HepG2 (cell line): Measurements from ENCODE around the gene ABCC10.

ENCODE experiments used
- KLF11 ChIP-seq: IDR thresholded peaks from 2 replicates; pipeline ENCODE4 v1.6.1; 2016; ENCODE audit warnings: missing compliant biosample characterization
- RNF2 ChIP-seq: fragments of 450-650 bp; conservative IDR thresholded peaks from 2 replicates; pipeline ENCODE4 v1.6.1; 2016; ENCODE audit warnings: low read depth
- SP5 ChIP-seq: IDR thresholded peaks from 2 replicates; pipeline ENCODE4 v1.6.1; 2016; ENCODE audit warnings: low read depth, borderline replicate concordance
- TCF12 ChIP-seq, 2 experiments: fragments of 450-650 bp in 1 of 2; sonication (generic) in 1 of 2; formaldehyde crosslinking in 1 of 2; IDR thresholded peaks; 2 replicates each; pipeline versions ENCODE4 v1.6.1 to v1.8.0; 2017 to 2022; ENCODE audit warnings: antibody characterized with exemption in 1 of 2, mild to moderate bottlenecking in 1 of 2, missing genetic modification reagents in 1 of 2, moderate library complexity in 1 of 2
- ZNF317 ChIP-seq: sonication (generic); formaldehyde crosslinking; IDR thresholded peaks from 2 replicates; pipeline ENCODE4 v1.5.0; 2020; ENCODE audit warnings: mild to moderate bottlenecking, missing genetic modification reagents
- TF ChIP-seq, protein P1 (sequence below): sonication (generic); formaldehyde crosslinking; IDR thresholded peaks from 2 replicates; pipeline ENCODE4 v1.4.0; 2020; ENCODE audit warnings: missing genetic modification reagents
- TF ChIP-seq, protein P2 (sequence below): sonication (generic); formaldehyde crosslinking; IDR thresholded peaks from 2 replicates; pipeline ENCODE4 v1.4.0; 2020; ENCODE audit warnings: missing genetic modification reagents, borderline replicate concordance

DNA sequence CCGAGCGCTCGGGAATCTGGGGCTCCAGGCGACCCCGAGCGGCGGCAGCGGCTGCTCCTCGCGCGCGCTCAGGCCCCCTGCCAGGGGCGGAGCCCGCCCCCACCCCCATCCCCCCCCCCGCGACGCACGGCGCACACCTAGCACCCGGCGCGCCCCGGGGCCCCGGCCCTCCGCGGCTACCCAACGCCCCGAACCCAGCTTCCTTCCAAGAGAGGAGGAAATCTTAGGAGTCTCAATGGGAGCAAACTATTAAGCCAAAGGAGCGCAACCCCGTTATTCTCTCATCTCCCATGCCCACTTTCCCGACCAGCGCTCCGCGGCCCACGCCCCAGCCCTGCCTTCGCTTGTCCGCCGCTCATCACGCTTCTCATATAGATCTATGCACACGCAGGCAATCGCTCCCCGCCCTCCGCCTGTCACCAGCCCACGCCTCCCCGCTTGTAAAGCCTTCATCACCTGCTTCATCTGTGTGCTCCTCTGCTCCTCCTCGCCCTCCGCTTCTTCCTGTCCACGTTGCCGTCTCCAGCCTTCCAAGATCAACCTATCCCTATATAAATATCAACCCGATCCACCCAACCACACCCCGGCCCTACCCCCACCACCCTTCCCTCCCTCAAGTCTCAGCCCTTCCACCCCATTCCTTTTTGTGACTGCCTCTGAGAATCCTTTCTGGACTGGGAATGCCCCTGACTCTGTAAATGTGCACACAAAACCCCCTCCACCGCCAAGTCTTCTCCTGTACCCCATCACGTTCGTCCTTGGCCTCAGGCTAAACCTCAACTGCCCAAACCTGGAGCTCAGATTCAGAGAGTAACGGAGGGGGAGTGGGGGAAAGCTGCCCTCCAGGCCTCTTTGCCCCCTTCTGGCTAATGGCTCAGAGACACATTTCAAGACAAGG, 28.4 kb downstream of the ABCC10 start, which contains the start of gene DLK2:
- no peak for TF ChIP-seq TCF12 (IDR thresholded peaks at IDR 0.05)
- no peak for TF ChIP-seq TCF12 (CRISPR knock-in tag; IDR thresholded peaks at IDR 0.05)
- TF ChIP-seq ZNF317, result no peak
- TF ChIP-seq, protein P1, sequence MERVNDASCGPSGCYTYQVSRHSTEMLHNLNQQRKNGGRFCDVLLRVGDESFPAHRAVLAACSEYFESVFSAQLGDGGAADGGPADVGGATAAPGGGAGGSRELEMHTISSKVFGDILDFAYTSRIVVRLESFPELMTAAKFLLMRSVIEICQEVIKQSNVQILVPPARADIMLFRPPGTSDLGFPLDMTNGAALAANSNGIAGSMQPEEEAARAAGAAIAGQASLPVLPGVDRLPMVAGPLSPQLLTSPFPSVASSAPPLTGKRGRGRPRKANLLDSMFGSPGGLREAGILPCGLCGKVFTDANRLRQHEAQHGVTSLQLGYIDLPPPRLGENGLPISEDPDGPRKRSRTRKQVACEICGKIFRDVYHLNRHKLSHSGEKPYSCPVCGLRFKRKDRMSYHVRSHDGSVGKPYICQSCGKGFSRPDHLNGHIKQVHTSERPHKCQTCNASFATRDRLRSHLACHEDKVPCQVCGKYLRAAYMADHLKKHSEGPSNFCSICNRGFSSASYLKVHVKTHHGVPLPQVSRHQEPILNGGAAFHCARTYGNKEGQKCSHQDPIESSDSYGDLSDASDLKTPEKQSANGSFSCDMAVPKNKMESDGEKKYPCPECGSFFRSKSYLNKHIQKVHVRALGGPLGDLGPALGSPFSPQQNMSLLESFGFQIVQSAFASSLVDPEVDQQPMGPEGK (CRISPR knock-in tag), result 0 out of 2 replicates have a peak, but pooled peaks have one; percentile 6
- TF ChIP-seq, protein P2, sequence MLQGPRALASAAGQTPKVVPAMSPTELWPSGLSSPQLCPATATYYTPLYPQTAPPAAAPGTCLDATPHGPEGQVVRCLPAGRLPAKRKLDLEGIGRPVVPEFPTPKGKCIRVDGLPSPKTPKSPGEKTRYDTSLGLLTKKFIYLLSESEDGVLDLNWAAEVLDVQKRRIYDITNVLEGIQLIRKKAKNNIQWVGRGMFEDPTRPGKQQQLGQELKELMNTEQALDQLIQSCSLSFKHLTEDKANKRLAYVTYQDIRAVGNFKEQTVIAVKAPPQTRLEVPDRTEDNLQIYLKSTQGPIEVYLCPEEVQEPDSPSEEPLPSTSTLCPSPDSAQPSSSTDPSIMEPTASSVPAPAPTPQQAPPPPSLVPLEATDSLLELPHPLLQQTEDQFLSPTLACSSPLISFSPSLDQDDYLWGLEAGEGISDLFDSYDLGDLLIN, result no peak
- TF ChIP-seq RNF2, result no peak
- TF ChIP-seq SP5, result no peak; the same call in 1 of the 2 replicates
- TF ChIP-seq KLF11 (CRISPR knock-in tag), result no peak
